Astrocyte (in vitro differentiated cells and primary cell): ENCODE data around the gene PCDHGA10.

Experiments used
- EZH2 ChIP-seq: IDR thresholded peaks from 2 replicates; pipeline ENCODE4 v1.6.1; 2012; ENCODE audit warnings: mild to moderate bottlenecking, low read length, inconsistent platforms; ENCODE audit not compliant: insufficient read depth
- TF ChIP-seq, protein P1 (sequence below): IDR thresholded peaks from 2 replicates; pipeline ENCODE4 v1.5.1; 2011; ENCODE audit warnings: low read depth, mild to moderate bottlenecking, inconsistent platforms, low read length, moderate library complexity; ENCODE audit not compliant: insufficient read depth

DNA sequence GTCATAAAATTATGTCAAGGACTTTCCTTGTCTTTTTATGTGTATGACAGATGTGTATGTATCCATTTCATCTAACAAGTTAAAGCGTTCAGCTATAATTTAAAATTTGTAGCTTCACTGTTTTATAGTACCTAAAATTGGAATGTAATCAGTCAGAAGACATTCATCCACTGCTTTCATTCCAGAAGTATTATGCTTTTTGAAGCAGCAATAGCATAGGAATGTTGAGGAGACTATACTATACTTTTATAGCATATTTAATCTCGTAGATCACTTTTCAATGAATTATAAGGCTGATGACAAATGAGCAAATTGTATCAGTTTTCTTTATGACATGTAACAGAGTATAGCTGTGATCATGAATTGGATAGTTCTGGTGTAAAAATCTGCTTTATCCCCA lies 24.4 kb downstream of the PCDHGA10 start:
- no peak for TF ChIP-seq EZH2
- TF ChIP-seq, protein P1, sequence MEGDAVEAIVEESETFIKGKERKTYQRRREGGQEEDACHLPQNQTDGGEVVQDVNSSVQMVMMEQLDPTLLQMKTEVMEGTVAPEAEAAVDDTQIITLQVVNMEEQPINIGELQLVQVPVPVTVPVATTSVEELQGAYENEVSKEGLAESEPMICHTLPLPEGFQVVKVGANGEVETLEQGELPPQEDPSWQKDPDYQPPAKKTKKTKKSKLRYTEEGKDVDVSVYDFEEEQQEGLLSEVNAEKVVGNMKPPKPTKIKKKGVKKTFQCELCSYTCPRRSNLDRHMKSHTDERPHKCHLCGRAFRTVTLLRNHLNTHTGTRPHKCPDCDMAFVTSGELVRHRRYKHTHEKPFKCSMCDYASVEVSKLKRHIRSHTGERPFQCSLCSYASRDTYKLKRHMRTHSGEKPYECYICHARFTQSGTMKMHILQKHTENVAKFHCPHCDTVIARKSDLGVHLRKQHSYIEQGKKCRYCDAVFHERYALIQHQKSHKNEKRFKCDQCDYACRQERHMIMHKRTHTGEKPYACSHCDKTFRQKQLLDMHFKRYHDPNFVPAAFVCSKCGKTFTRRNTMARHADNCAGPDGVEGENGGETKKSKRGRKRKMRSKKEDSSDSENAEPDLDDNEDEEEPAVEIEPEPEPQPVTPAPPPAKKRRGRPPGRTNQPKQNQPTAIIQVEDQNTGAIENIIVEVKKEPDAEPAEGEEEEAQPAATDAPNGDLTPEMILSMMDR = no peak
